Stimulated activated memory B cell treated with anti-CD40 and anti-IgM and Interleukin-4, amounts not matched to agents 10 μg/mL and 1 μg/mL and 100 μg/mL, for 72 hours (primary cell): ENCODE results near the gene IGF2BP2.
"Not testable (repeated sequence)": the region's sequence is repeated elsewhere in the genome, so short reads cannot be mapped to it uniquely, and the experiment has no call there.

Source experiments
- ATAC-seq: fragments of 150-1000 bp; cut with Tn5 transposase; 2 replicates; pipeline ENCODE4 v1.10.0; 2021
- H3K27ac Mint-ChIP-seq: one replicate; pipeline ENCODE4 v1.8.0; 2022; ENCODE audit warnings: mild to moderate bottlenecking, mixed read lengths
- H3K27me3 Mint-ChIP-seq: one replicate; pipeline ENCODE4 v1.8.0; 2022; ENCODE audit warnings: mixed read lengths
- H3K36me3 Mint-ChIP-seq: one replicate; pipeline ENCODE4 v1.8.0; 2022; ENCODE audit warnings: mixed read lengths
- H3K4me1 Mint-ChIP-seq: one replicate; pipeline ENCODE4 v1.8.0; 2022; ENCODE audit warnings: mixed read lengths
- H3K4me3 Mint-ChIP-seq: one replicate; pipeline ENCODE4 v1.8.0; 2022; ENCODE audit warnings: mild to moderate bottlenecking, moderate library complexity, mixed read lengths
- H3K9me3 Mint-ChIP-seq: one replicate; pipeline ENCODE4 v1.8.0; 2022; ENCODE audit warnings: mixed read lengths

IGF2BP2 gene

DNA sequence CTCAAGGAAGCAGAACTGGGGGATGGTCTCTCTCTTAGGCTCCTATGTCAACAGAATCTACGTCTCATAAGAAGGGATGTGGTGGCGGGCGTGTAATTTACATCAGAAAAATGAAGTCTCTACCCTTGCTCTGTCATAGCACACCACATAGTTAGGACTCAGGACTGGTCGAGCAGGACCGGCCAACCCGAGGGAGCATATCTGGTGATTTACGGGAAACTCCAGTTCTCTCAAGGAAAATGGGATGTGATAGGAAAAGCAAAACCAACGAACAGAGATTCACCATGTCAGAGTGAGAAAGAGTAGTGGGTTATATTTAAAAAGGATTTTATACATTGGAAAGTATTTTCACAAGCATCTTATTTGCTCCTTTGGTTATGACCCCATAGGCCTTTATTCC lies 54.7 kb downstream of the IGF2BP2 start:
- ATAC-seq = no peak
- Mint-ChIP-seq H3K27me3 (peaks cover 35% of the 10 kb centered on the region), H3K4me3 (no peak overlapping the region), H3K27ac (no peak overlapping the region), H3K4me1 (no peaks in the 10 kb centered on the region), H3K9me3 (no peaks in the 10 kb centered on the region), H3K36me3 (no peaks in the 10 kb centered on the region)

DNA sequence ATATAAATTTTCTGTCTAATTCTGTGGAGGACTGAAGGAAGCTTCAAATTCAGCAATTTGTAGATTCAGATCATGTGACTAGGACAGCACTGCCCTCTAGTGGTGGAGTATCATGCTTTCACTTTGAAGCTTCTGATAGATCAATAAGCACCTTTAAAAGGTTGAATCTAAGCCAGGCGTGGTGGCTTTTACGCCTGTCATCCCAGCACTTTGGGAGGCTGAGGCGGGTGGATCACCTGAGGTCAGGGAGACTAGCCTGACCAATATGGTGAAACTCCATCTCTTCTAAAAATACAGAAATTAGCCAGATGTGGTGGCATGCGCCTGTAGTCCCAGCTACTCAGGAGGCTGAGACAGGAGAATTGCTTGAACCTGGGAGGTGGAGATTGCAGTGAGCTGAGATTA lies 56.3 kb downstream of the IGF2BP2 start:
- H3K36me3 Mint-ChIP-seq, ATAC-seq, H3K4me3 Mint-ChIP-seq, H3K9me3 Mint-ChIP-seq, H3K27ac Mint-ChIP-seq, H3K4me1 Mint-ChIP-seq: not testable (repeated sequence)
- H3K27me3 Mint-ChIP-seq = peaks cover 36% of the 10 kb centered on the region

- no peak for ATAC-seq
- Mint-ChIP-seq H3K36me3 (no peaks in the 10 kb centered on the region), H3K27ac (no peak overlapping the region), H3K9me3 (no peaks in the 10 kb centered on the region), H3K4me3 (no peak overlapping the region), H3K27me3 (peaks cover 32% of the 10 kb centered on the region), H3K4me1 (no peaks in the 10 kb centered on the region)
These were observed 57.7 kb downstream of the IGF2BP2 start for GRCh38 chr3:185767002-185767688.

DNA sequence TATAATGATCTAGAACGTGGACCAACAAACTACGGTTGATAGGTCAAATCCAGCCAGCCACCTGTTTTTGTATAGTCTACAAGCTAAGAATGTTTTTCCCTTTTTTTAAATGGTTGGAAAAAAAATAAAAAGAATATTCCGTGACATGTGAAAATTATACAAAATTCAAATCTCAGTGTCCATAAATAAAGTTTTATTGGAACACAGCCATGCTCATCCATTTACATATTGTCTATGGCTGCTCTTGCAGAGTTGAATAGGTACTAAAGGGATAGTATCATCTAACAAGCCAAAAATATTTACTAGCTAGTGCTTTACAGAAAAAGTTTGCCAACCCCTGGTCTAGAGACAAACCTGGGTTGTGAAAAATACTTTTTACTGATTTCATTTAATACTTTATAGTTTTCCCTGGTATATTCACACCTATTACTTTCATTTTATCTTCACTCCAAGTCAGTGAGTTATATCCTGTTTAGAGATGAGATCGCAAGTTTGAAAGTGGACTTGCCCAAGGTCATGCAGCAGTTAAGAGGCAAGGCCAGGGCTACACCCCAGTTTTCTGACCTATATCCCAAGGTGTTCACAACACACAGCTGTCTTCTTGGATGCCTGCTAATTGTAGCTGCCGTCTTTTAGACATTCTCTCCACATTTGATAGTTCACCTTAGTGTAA lies 58.4 kb downstream of the IGF2BP2 start:
- Mint-ChIP-seq H3K4me1 (no peaks in the 10 kb centered on the region), H3K36me3 (no peaks in the 10 kb centered on the region), H3K27me3 (peaks cover 32% of the 10 kb centered on the region), H3K9me3 (no peaks in the 10 kb centered on the region), H3K4me3 (no peak overlapping the region), H3K27ac (no peak overlapping the region)
- no peak for ATAC-seq

DNA sequence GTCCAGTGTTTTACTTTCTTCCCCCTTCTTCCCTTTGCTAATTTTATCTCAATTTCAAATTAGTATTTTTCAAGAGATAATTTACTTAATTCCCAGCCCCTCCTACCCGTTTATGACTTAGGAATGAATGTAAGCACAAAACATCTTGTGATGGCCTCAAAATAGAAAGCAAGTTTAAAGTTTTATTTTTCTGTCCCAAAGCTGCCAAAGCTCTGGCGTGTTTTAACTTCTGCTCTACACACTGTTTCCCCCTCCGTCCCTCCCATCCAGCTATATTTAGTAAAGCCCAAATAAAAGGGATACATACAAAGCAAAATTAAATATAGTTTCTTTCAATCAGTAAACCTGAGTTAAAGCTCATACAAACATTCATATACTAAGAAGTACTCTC lies 59.9 kb downstream of the IGF2BP2 start:
- H3K4me1 Mint-ChIP-seq = no peaks in the 10 kb centered on the region

GRCh38 chr3:185764163-185764979 lies 60.5 kb downstream of the IGF2BP2 start:
- Mint-ChIP-seq H3K4me1 (no peaks in the 10 kb centered on the region), H3K27ac (no peak overlapping the region), H3K36me3 (no peaks in the 10 kb centered on the region), H3K27me3 (peaks cover 32% of the 10 kb centered on the region), H3K9me3 (no peaks in the 10 kb centered on the region), H3K4me3 (no peak overlapping the region)
- ATAC-seq = no peak

More for the DNA sequence above, 59.9 kb downstream of the IGF2BP2 start:
- no peak for ATAC-seq
- no peak overlapping the region for H3K4me3 Mint-ChIP-seq
- H3K27ac Mint-ChIP-seq = no peak overlapping the region
- peaks cover 32% of the 10 kb centered on the region for H3K27me3 Mint-ChIP-seq
- no peaks in the 10 kb centered on the region for H3K9me3 Mint-ChIP-seq
- H3K36me3 Mint-ChIP-seq = no peaks in the 10 kb centered on the region

DNA sequence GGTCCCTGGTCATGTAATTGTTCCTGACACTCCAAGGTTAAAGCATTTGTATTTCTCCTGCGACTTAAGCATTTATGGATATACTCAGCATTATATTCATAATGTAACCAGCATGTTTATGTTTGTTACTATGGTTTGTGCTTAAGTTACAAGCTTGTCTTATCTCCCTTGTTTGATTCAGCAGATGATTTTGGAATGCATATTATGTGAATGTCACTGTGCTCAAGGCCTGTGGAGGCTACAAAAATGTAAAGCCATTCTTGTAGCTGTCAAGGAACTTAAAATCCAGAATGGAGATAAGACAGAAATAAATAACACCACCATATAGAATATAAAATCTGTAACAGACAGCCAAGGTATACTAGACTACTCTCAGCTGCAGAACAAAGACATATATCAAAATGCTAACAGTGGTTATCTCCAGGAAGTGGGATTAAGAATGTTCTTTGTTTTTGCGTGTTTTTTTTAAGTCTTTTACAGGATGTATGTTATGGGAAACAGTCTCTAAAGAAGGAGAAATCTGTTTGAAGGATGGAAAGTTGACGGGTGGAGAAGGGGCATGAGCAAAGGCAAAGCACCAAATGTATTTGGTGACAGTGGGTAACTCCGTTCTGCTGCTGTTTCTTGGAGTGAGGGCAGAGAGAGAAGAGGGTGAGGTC lies 61.4 kb downstream of the IGF2BP2 start:
- H3K4me1 Mint-ChIP-seq = no peaks in the 10 kb centered on the region
- no peaks in the 10 kb centered on the region for H3K9me3 Mint-ChIP-seq
- H3K36me3 Mint-ChIP-seq = no peaks in the 10 kb centered on the region
- no peak for ATAC-seq
- H3K27ac Mint-ChIP-seq = no peak overlapping the region
- no peak overlapping the region for H3K4me3 Mint-ChIP-seq
- H3K27me3 Mint-ChIP-seq = peaks cover 41% of the 10 kb centered on the region

- H3K4me1 Mint-ChIP-seq = no peaks in the 10 kb centered on the region
- H3K4me3 Mint-ChIP-seq = no peak overlapping the region
- H3K9me3 Mint-ChIP-seq = no peaks in the 10 kb centered on the region
- H3K27ac Mint-ChIP-seq = no peak overlapping the region
- H3K36me3 Mint-ChIP-seq = no peaks in the 10 kb centered on the region
- no peak for ATAC-seq
- H3K27me3 Mint-ChIP-seq = peaks cover 38% of the 10 kb centered on the region
These were observed 64.3 kb downstream of the IGF2BP2 start for GRCh38 chr3:185760550-185760949.

DNA sequence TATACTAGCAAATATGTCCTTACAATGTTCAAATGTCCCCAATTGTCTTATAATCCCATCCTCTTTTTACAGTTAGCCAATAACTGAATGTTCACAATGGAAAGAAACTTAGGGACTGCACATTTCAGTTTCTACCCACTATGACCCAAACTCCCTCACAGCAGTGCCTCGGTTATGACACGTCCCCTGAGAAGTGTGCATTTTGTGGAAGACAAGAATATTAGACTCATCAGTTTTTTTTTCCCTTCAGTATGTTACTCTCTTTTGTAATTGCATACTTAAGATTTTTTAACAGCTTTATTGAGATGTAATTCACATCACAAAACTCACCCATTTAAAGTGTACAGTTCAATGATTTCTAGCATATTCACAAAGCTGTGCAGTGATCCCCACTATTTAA lies 64.8 kb downstream of the IGF2BP2 start:
- Mint-ChIP-seq H3K4me1 (no peaks in the 10 kb centered on the region), H3K27me3 (peaks cover 33% of the 10 kb centered on the region), H3K36me3 (no peaks in the 10 kb centered on the region), H3K9me3 (no peaks in the 10 kb centered on the region), H3K4me3 (no peak overlapping the region), H3K27ac (no peak overlapping the region)
- ATAC-seq = no peak

GRCh38 chr3:185759512-185759911 lies 65.3 kb downstream of the IGF2BP2 start:
- H3K4me1 Mint-ChIP-seq = no peaks in the 10 kb centered on the region
- H3K27me3 Mint-ChIP-seq = peaks cover 32% of the 10 kb centered on the region
- ATAC-seq = no peak
- no peak overlapping the region for H3K4me3 Mint-ChIP-seq
- peaks cover 1% of the 10 kb centered on the region for H3K36me3 Mint-ChIP-seq
- H3K27ac Mint-ChIP-seq = no peak overlapping the region
- peaks cover 1% of the 10 kb centered on the region for H3K9me3 Mint-ChIP-seq

DNA sequence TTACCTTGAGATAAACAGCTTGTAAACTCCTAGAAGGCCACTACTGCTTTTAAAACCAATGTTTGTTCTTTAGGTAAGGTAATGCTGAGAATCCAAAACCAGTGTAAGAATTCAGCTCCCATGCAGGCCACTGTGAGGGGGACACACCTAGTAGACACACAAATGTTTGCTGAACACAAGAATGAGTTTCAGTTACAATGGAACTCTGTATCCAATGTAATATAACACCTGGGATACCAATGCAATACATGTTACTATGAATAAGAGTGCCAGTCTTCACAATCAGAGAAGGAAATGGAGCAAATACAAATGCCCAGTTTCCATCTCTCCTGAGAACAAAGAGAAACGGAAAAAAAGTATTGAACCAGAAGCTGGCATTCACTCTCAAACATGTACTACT lies 65.9 kb downstream of the IGF2BP2 start:
- H3K4me3 Mint-ChIP-seq = no peak overlapping the region
- peaks cover 6% of the 10 kb centered on the region for H3K36me3 Mint-ChIP-seq
- H3K27ac Mint-ChIP-seq = no peak overlapping the region
- H3K4me1 Mint-ChIP-seq = no peaks in the 10 kb centered on the region
- ATAC-seq = no peak
- peaks cover 5% of the 10 kb centered on the region for H3K9me3 Mint-ChIP-seq
- H3K27me3 Mint-ChIP-seq = peaks cover 26% of the 10 kb centered on the region

DNA sequence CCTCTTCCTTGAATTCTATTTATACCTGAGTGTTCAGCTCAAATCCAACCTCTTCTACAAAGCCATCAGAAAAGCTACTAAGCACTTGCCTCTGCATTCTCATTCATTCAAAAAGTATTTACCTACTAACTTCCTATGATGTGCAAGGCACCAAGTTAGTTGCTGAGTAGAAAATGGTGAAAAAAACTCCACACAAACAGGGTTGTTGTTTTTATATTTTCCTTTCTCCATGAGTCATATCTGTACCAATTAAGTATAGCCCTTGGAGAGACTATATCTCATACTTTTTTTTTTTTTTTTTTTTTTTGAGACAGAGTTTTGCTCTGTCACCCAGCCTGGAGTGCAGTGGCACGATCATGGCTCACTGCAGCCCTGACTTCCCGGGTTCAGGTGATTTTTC lies 67.7 kb downstream of the IGF2BP2 start:
- H3K9me3 Mint-ChIP-seq = peaks cover 5% of the 10 kb centered on the region
- no peak overlapping the region for H3K4me3 Mint-ChIP-seq
- no peak overlapping the region for H3K27ac Mint-ChIP-seq
- peaks cover 6% of the 10 kb centered on the region for H3K36me3 Mint-ChIP-seq
- ATAC-seq = no peak
- H3K27me3 Mint-ChIP-seq = peaks cover 17% of the 10 kb centered on the region
- no peaks in the 10 kb centered on the region for H3K4me1 Mint-ChIP-seq

DNA sequence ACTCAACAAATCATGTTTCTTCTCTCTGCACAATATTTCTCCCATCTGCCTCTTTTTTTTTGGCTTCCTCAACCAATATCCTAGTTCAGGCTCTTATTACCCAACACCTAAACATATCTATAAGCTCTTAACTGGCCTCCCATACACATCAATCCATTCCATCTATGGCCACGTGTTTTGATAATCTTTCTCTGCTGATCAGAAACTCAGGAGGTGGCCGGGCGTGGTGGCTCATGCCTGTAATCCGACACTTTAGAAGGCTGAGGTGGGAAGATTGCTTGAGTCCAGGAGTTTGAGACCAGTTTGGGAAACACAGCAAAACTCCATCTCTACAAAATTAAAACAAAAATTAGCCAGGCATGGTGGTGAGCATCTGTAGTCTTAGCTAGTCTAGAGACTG lies 68.4 kb downstream of the IGF2BP2 start:
- ATAC-seq = no peak
- H3K27me3 Mint-ChIP-seq = peaks cover 17% of the 10 kb centered on the region
- no peaks in the 10 kb centered on the region for H3K4me1 Mint-ChIP-seq
- peaks cover 5% of the 10 kb centered on the region for H3K9me3 Mint-ChIP-seq
- H3K4me3 Mint-ChIP-seq = no peak overlapping the region
- peaks cover 6% of the 10 kb centered on the region for H3K36me3 Mint-ChIP-seq
- no peak overlapping the region for H3K27ac Mint-ChIP-seq

DNA sequence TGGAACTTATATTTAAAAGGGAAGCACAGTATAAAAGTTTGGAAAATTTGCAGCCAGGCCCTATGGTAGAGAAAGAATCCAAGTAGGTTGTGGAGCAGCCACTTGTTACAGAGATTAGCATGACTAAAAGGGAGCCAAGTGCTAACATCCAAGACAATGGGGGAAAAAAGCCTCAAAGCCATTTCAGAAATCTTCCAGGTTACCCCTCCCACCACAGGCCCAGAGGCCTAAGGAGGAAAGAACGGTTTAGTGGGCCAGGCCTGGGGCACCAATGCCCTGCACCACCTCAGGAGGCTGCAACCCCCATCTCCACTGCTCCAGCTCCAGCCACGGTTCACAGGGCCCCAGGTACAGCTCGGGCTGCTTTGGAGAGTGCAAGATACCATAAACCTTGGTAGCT lies 69.9 kb downstream of the IGF2BP2 start:
- Mint-ChIP-seq H3K27me3 (peaks cover 31% of the 10 kb centered on the region), H3K36me3 (peaks cover 6% of the 10 kb centered on the region), H3K4me3 (no peak overlapping the region), H3K27ac (no peak overlapping the region), H3K4me1 (no peaks in the 10 kb centered on the region), H3K9me3 (peaks cover 5% of the 10 kb centered on the region)
- ATAC-seq = no peak

DNA sequence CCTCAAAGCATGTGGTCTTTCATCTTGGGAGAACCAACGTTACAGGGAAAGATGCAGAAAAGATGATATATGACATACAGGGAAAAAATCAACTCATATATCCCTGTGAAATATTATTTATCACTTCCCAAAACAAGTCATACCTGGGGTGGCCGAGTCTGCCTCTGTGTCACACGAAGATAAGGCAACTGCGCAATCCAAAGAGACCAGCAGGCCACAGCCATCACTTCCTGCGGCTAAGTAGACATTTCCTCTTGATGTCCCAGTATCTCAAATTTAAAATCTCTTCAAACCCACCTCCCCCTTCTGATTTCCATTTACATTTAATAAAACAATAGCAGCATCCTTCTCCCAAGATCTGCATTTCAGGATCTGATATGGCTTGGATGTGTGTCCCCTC lies 71.5 kb downstream of the IGF2BP2 start:
- no peaks in the 10 kb centered on the region for H3K4me1 Mint-ChIP-seq
- peaks cover 21% of the 10 kb centered on the region for H3K27me3 Mint-ChIP-seq
- H3K36me3 Mint-ChIP-seq = peaks cover 6% of the 10 kb centered on the region
- H3K4me3 Mint-ChIP-seq = no peak overlapping the region
- no peak overlapping the region for H3K27ac Mint-ChIP-seq
- peaks cover 5% of the 10 kb centered on the region for H3K9me3 Mint-ChIP-seq
- no peak for ATAC-seq
